ENCODE results near the gene ANO6.
"Not testable (repeated sequence)": the region's sequence is repeated elsewhere in the genome, so short reads cannot be mapped to it uniquely, and the experiment has no call there.

The ANO6 gene

DNA sequence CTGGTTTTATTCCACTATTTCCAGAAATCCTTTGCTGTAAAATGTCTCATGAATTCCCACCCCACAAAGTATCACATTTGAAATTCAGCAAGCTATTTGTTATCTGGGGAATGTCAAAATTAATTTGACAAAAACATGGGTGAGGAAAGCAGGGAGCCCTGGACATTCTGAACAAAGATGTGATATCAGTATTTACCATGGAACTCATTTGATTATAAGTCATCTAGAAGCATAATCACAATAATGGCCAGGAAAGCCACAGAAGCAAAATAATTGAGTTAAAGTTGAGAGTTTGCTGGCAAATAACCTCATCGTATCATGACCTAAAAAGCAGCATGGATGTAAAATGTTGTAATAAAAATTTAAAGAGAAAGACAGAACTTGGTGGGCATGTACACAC lies 96.1 kb downstream of the ANO6 start:
- in situ Hi-C loops (cut with MboI; ENCODE audit: low sequenced_read_pairs, unreplicated experiment), result no loop called here
- TF ChIP-seq, protein P1, sequence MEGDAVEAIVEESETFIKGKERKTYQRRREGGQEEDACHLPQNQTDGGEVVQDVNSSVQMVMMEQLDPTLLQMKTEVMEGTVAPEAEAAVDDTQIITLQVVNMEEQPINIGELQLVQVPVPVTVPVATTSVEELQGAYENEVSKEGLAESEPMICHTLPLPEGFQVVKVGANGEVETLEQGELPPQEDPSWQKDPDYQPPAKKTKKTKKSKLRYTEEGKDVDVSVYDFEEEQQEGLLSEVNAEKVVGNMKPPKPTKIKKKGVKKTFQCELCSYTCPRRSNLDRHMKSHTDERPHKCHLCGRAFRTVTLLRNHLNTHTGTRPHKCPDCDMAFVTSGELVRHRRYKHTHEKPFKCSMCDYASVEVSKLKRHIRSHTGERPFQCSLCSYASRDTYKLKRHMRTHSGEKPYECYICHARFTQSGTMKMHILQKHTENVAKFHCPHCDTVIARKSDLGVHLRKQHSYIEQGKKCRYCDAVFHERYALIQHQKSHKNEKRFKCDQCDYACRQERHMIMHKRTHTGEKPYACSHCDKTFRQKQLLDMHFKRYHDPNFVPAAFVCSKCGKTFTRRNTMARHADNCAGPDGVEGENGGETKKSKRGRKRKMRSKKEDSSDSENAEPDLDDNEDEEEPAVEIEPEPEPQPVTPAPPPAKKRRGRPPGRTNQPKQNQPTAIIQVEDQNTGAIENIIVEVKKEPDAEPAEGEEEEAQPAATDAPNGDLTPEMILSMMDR (IDR thresholded peaks at IDR 0.05; ENCODE audit: borderline replicate concordance, control extremely low read depth, extremely low read depth, insufficient read depth, missing control alignments), result no peak

DNA sequence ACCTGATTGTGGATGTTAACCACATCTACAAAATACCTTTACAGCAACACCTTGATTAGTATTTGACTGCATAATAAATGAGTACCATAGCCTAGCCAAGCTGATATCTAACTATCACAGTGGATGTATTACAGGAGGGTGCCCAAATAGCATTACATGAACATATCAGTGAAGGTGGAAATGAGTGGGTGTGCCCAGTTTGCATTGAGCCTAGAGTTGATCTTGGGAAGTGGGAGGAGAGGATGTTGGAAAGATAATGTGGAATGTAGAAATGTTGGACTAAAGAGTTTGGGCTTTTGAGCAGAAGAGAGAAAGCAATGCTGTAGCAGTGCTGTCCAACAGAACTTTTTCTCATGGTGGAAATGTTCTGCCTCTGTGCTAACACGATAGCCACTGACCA lies 98.9 kb downstream of the ANO6 start:
- in situ Hi-C loops (cut with MboI; ENCODE audit: low sequenced_read_pairs, unreplicated experiment), result no loop called here
- no peak for DNase-seq (ENCODE audit: low spot score)
- TF ChIP-seq, protein P1 (IDR thresholded peaks at IDR 0.05; ENCODE audit: borderline replicate concordance, control extremely low read depth, extremely low read depth, insufficient read depth, missing control alignments), result no peak

More for the DNA sequence above, 96.1 kb downstream of the ANO6 start:
- DNase-seq (ENCODE audit: low spot score), result no peak

DNA sequence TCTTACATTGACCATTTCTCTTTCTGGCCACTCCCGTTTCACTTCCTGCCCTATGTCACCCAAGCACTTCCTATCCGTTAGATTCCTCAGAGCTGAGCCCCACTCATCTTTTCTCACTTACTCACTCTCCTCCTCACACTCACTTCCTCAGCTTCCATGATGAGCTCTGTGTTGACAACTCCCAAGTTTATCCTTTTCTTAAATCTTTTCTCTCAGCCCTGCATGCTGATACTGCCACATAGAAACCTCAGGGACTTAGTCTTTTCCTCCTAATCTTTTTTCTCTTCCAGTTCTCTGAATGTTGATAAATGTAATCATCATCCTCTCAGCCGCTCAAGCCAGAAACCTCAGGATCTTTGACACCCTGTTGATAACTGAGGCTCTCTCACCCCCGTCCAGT lies 99.6 kb downstream of the ANO6 start:
- no peak for DNase-seq (ENCODE audit: low spot score)
- TF ChIP-seq, protein P1 (IDR thresholded peaks at IDR 0.05; ENCODE audit: borderline replicate concordance, control extremely low read depth, extremely low read depth, insufficient read depth, missing control alignments), result no peak
- in situ Hi-C loops (cut with MboI; ENCODE audit: low sequenced_read_pairs, unreplicated experiment), result no loop called here

GRCh38 chr12:45317261-45317660 lies 101.4 kb downstream of the ANO6 start:
- DNase-seq (ENCODE audit: low spot score); in situ Hi-C loops (cut with MboI; ENCODE audit: low sequenced_read_pairs, unreplicated experiment): not testable (repeated sequence)

DNA sequence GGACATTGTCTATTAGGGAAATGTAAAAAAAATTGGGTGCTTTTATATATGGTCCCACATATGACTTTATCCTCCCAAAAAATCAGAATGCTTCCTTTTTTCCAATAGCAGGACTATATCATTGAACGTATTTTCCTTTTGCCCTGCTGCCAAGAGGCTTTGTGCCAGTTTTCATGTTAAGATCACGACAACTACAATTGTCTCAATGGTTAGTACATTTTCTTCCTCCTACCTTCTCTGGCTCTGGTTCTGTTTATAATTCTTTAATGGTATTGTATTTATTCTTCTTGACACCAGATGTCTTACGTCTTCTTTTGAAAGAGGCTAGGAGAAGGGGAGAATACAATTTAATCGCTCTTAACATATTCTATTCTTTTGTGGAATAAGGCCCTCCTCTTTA lies 106.9 kb downstream of the ANO6 start:
- in situ Hi-C loops (cut with MboI; ENCODE audit: low sequenced_read_pairs, unreplicated experiment), result no loop called here
- TF ChIP-seq, protein P1 (IDR thresholded peaks at IDR 0.05; ENCODE audit: borderline replicate concordance, control extremely low read depth, extremely low read depth, insufficient read depth, missing control alignments), result no peak
- no peak for DNase-seq (ENCODE audit: low spot score)

GRCh38 chr12:45324391-45324790 lies 108.5 kb downstream of the ANO6 start:
- in situ Hi-C loops (cut with MboI; ENCODE audit: low sequenced_read_pairs, unreplicated experiment), result no loop called here
- TF ChIP-seq, protein P1 (IDR thresholded peaks at IDR 0.05; ENCODE audit: borderline replicate concordance, control extremely low read depth, extremely low read depth, insufficient read depth, missing control alignments), result no peak
- DNase-seq (ENCODE audit: low spot score), result peak; percentile 1

- no peak for DNase-seq (ENCODE audit: low spot score)
- TF ChIP-seq, protein P1 (IDR thresholded peaks at IDR 0.05; ENCODE audit: borderline replicate concordance, control extremely low read depth, extremely low read depth, insufficient read depth, missing control alignments), result no peak
- in situ Hi-C loops (cut with MboI; ENCODE audit: low sequenced_read_pairs, unreplicated experiment), result no loop called here
These were observed 110.6 kb downstream of the ANO6 start for GRCh38 chr12:45326358-45326975.
